IMR-90 (cell line): ENCODE data around the gene UBE2C. TPM values are rescaled to one million over a fixed set of nuclear protein-coding genes. Genes with fewer than 3 reads are reported as not detected.

ENCODE experiments used
- ATAC-seq: fragments of 200-7000 bp; cut with Tn5 transposase; 2 replicates; pipeline ENCODE4 v1.9.1; 2020; ENCODE audit warnings: low read depth, mild to moderate bottlenecking, moderate library complexity
- BruUV-seq: library from RNA; stranded (reverse); fragments of 400-500 nt; replicated peaks from 2 replicates; lab custom pipeline; 2021; lab: Mats Ljungman, UMichigan
- CTCF ChIA-PET: fragments of 300-600 bp; formaldehyde crosslinking; extraction: SDS; loops from one replicate; lab custom pipeline; 2021; ENCODE audit warnings: antibody characterized with exemption; lab: Yijun Ruan, JAX
- POLR2A ChIA-PET: fragments of 300-600 bp; sonication (Branson Sonifier 250); formaldehyde crosslinking; loops from one replicate; lab custom pipeline; 2022; ENCODE audit warnings: antibody characterized with exemption; ENCODE audit not compliant: unreplicated experiment; lab: Charles Lee
- DNase-seq: peaks from one replicate; pipeline ENCODE4 v3.0.0; 2013
- H2AFZ ChIP-seq: replicated peaks from 2 replicates; pipeline ENCODE3; 2013; ENCODE audit warnings: low read length, mild to moderate bottlenecking; ENCODE audit not compliant: poor library complexity
- H2AK5ac ChIP-seq: 2 replicates; pipeline ENCODE4 v1.6.1; 2013; ENCODE audit warnings: low read depth, low read length, inconsistent platforms
- H2AK9ac ChIP-seq: replicated peaks from 2 replicates; pipeline ENCODE3; 2013; ENCODE audit warnings: mild to moderate bottlenecking, low read depth, low read length, moderate library complexity; ENCODE audit not compliant: poor library complexity
- H2BK120ac ChIP-seq: 2 replicates; pipeline ENCODE4 v1.6.1; 2013; ENCODE audit warnings: low read depth, low read length, inconsistent platforms
- H2BK15ac ChIP-seq: 3 replicates; pipeline ENCODE4 v1.6.1; 2013; ENCODE audit warnings: low read depth, low read length, inconsistent platforms
- H2BK20ac ChIP-seq: 2 replicates; pipeline ENCODE4 v1.6.1; 2013; ENCODE audit warnings: low read depth, mild to moderate bottlenecking, inconsistent platforms, low read length, moderate library complexity
- H2BK5ac ChIP-seq: 2 replicates; pipeline ENCODE4 v1.6.1; 2013; ENCODE audit warnings: mild to moderate bottlenecking, low read depth, low read length, inconsistent platforms; ENCODE audit not compliant: poor library complexity, severe bottlenecking
- H3K14ac ChIP-seq: replicated peaks from 2 replicates; pipeline ENCODE4 v1.6.1; 2013; ENCODE audit warnings: low read depth, low read length, inconsistent platforms
- H3K18ac ChIP-seq: 2 replicates; pipeline ENCODE4 v1.6.1; 2013; ENCODE audit warnings: low read depth, low read length, control low read depth
- H3K23ac ChIP-seq: 2 replicates; pipeline ENCODE4 v1.6.1; 2013; ENCODE audit warnings: low read depth, low read length, inconsistent platforms
- H3K27ac ChIP-seq: 2 replicates; pipeline ENCODE4 v1.5.1; 2013; ENCODE audit warnings: mild to moderate bottlenecking, control low read depth, low read length; ENCODE audit not compliant: insufficient read depth
- H3K27me3 ChIP-seq: 2 replicates; pipeline ENCODE4 v1.6.1; 2013; ENCODE audit warnings: low read length; ENCODE audit not compliant: control insufficient read depth, insufficient read depth
- H3K36me3 ChIP-seq: 2 replicates; pipeline ENCODE4 v1.6.1; 2013; ENCODE audit warnings: low read length, mixed read lengths; ENCODE audit not compliant: control insufficient read depth, insufficient read depth
- H3K4ac ChIP-seq: 2 replicates; pipeline ENCODE4 v1.6.1; 2013; ENCODE audit warnings: low read depth, low read length, inconsistent platforms
- H3K4me1 ChIP-seq: 2 replicates; pipeline ENCODE4 v1.6.1; 2013; ENCODE audit warnings: low read length, mixed read lengths; ENCODE audit not compliant: control insufficient read depth, insufficient read depth
- H3K4me2 ChIP-seq: 2 replicates; pipeline ENCODE4 v1.6.1; 2013; ENCODE audit warnings: low read depth, mild to moderate bottlenecking, control low read depth, low read length, moderate library complexity
- H3K4me3 ChIP-seq: 2 replicates; pipeline ENCODE4 v1.5.1; 2013; ENCODE audit warnings: low read depth, mild to moderate bottlenecking, control low read depth, low read length, moderate library complexity; ENCODE audit not compliant: insufficient read depth
- H3K56ac ChIP-seq: 2 replicates; pipeline ENCODE4 v1.6.1; 2013; ENCODE audit warnings: low read length, inconsistent platforms; ENCODE audit not compliant: insufficient read depth; ENCODE audit errors: extremely low read depth
- H3K79me1 ChIP-seq, 2 experiments: 2 replicates each; pipeline ENCODE4 v1.6.1; 2013; ENCODE audit warnings: low read length in 2 of 2, inconsistent platforms in 1 of 2, low read depth in 1 of 2
- H3K9ac ChIP-seq: 2 replicates; pipeline ENCODE4 v1.6.1; 2013; ENCODE audit warnings: low read depth, low read length, control low read depth
- H3K9me1 ChIP-seq: 2 replicates; pipeline ENCODE4 v1.6.1; 2013; ENCODE audit warnings: low read length, inconsistent platforms; ENCODE audit not compliant: insufficient read depth
- H3K9me3 ChIP-seq: 2 replicates; pipeline ENCODE4 v1.6.1; 2013; ENCODE audit warnings: low read length; ENCODE audit not compliant: control insufficient read depth, insufficient read depth
- H4K20me1 ChIP-seq: 2 replicates; pipeline ENCODE4 v1.6.1; 2013; ENCODE audit warnings: low read length, inconsistent platforms; ENCODE audit not compliant: insufficient read depth
- H4K5ac ChIP-seq: 2 replicates; pipeline ENCODE4 v1.6.1; 2013; ENCODE audit warnings: mild to moderate bottlenecking, low read depth, low read length, control low read depth
- H4K8ac ChIP-seq, 2 experiments: 2 replicates each; pipeline ENCODE4 v1.6.1; 2013; ENCODE audit warnings: low read depth in 2 of 2, low read length in 2 of 2, control low read depth in 1 of 2, inconsistent platforms in 1 of 2
- H4K91ac ChIP-seq: 2 replicates; pipeline ENCODE4 v1.6.1; 2013; ENCODE audit warnings: low read depth, low read length, inconsistent platforms; ENCODE audit not compliant: insufficient read depth
- CHD1 ChIP-seq: IDR thresholded peaks from 2 replicates; pipeline ENCODE4 v1.6.1; 2012; ENCODE audit warnings: low read depth, low read length, improper control_type of control experiment
- MAFK ChIP-seq: IDR thresholded peaks from 2 replicates; pipeline ENCODE4 v1.6.1; 2012; ENCODE audit warnings: low read depth, low read length, improper control_type of control experiment
- RAD21 ChIP-seq: IDR thresholded peaks from 2 replicates; pipeline ENCODE4 v1.6.1; 2012; ENCODE audit warnings: low read length, improper control_type of control experiment
- RCOR1 ChIP-seq: IDR thresholded peaks from 2 replicates; pipeline ENCODE4 v1.6.1; 2012; ENCODE audit warnings: mild to moderate bottlenecking, low read length, improper control_type of control experiment; ENCODE audit not compliant: insufficient replicate concordance
- SMC3 ChIP-seq: fragments of 150-350 bp; IDR thresholded peaks from 2 replicates; pipeline ENCODE4 v1.6.1; 2016; ENCODE audit warnings: low read depth, mild to moderate bottlenecking, antibody characterized with exemption, low read length, moderate library complexity
- WGBS, 2 experiments: methylation state at CpG; one replicate each; pipeline versions ENCODE4 v1.1.5 to v1.1.7; 2013; ENCODE audit warnings: missing lambda C conversion rate in 2 of 2; ENCODE audit not compliant: insufficient read length in 1 of 2; ENCODE audit errors: extremely low coverage in 2 of 2; 5-methylcytosine and 5-hydroxymethylcytosine counted together
- dilution Hi-C: fragments of 300-500 bp; cut with HindIII; formaldehyde crosslinking; loops from one replicate; pipeline ENCODE4 v1.14.3; 2018; ENCODE audit warnings: low sequenced_read_pairs; ENCODE audit not compliant: unreplicated experiment
- in situ Hi-C: fragments of 300-500 bp; cut with MboI; formaldehyde crosslinking; loops from 3 replicates; pipeline ENCODE4 v1.14.3; 2019; ENCODE audit warnings: low sequenced_read_pairs, inconsistent platforms, mixed read lengths
- intact Hi-C: fragments of 100-400 bp; cut with micrococcal nuclease; formaldehyde crosslinking; loops from 2 replicates; pipeline ENCODE4 v1.10.0; 2022
- polyA plus RNA-seq, 3 experiments: library from polyadenylated mRNA; depleted of rRNA; stranded (reverse); fragments of >200 nt; gene quantifications; 2 replicates each; pipeline ENCODE4 v1.2.3, GENCODE V29; 2012; ENCODE audit warnings: low replicate concordance in 1 of 3
- total RNA-seq: library from RNA; depleted of rRNA; stranded (reverse); fragments of >200 nt; gene quantifications from 2 replicates; pipeline ENCODE4 v1.2.3, GENCODE V29; 2012
- TF ChIP-seq, protein P1 (sequence below): conservative IDR thresholded peaks from 2 replicates; pipeline ENCODE4 v1.5.1; 2012; ENCODE audit warnings: mild to moderate bottlenecking, low read depth, low read length, improper control_type of control experiment

The UBE2C gene
- total and polyA plus RNA-seq, 2 of the 4 experiments (the other 2 are of a cell fraction) = 43.4 to 120 TPM

DNA sequence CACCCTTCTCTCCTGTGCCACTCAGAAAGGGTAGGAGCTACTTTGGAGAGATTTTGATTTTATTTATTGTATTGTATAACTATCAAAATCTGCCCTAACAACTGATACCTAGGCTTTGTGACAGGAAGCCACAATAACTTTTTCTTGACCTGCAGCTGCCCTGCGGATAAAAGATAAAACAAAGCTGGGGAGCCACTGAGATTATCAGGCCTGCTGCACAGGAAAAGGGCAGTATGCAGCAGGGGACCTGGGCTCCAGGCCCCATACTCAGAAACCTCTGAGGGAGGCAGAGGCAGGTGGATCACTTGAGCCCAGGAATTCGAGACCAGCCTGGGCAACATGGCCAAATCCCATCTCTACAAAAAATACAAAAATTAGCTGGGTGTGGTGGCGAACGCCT lies 20.2 kb downstream of the UBE2C start:
- ATAC-seq (no peak), DNase-seq (no peak)
- H4K5ac ChIP-seq = peak overlapping the region; percentile 78; the same call in 1 of the 2 replicates
- peaks cover 15 to 27% of the 10 kb centered on the region in 2 experiments for H3K79me1 ChIP-seq
- H2BK5ac ChIP-seq = no peak overlapping the region
- H3K4me2 ChIP-seq = peak overlapping the region; percentile 75; the same call in 1 of the 2 replicates
- WGBS, 2 experiments = 100% methylated on average over 1 of the region's 4 CpGs; no CpG with 5 or more reads in 1 of the 2 experiments
- dilution Hi-C loops = no loop called here
- no peak overlapping the region for H3K4me3 ChIP-seq
- H3K4me1 ChIP-seq = peaks cover 20% of the 10 kb centered on the region
- H3K4ac ChIP-seq = peak overlapping the region; percentile 81; the same call in 1 of the 2 replicates
- intact Hi-C loops = loop anchor here (10.0 kb wide), 1 partner anchor 102 kb away; the partner anchor contains the start of gene PCIF1
- no peaks in the 10 kb centered on the region for H3K27me3 ChIP-seq
- H2BK20ac ChIP-seq = no peak overlapping the region
- H3K56ac ChIP-seq = no peak overlapping the region
- H3K36me3 ChIP-seq = peaks cover 9% of the 10 kb centered on the region
- peak overlapping the region; percentile 62; the same call in 1 of the 2 replicates for H3K9ac ChIP-seq
- H2BK120ac ChIP-seq = no peak overlapping the region
- H3K23ac ChIP-seq = no peak overlapping the region
- H3K9me1 ChIP-seq = peaks cover 17% of the 10 kb centered on the region
- peak overlapping the region; percentile 3; the same call in 1 of the 3 replicates for H2BK15ac ChIP-seq
- ChIA-PET POLR2A (no interaction called here), CTCF (no interaction called here)
- H4K8ac ChIP-seq = peak overlapping the region; percentile 68 to 96
- no peaks in the 10 kb centered on the region for H3K9me3 ChIP-seq
- TF ChIP-seq RCOR1 (no peak), MAFK (no peak), SMC3 (no peak), RAD21 (no peak), CHD1 (no peak)
- TF ChIP-seq, protein P1, sequence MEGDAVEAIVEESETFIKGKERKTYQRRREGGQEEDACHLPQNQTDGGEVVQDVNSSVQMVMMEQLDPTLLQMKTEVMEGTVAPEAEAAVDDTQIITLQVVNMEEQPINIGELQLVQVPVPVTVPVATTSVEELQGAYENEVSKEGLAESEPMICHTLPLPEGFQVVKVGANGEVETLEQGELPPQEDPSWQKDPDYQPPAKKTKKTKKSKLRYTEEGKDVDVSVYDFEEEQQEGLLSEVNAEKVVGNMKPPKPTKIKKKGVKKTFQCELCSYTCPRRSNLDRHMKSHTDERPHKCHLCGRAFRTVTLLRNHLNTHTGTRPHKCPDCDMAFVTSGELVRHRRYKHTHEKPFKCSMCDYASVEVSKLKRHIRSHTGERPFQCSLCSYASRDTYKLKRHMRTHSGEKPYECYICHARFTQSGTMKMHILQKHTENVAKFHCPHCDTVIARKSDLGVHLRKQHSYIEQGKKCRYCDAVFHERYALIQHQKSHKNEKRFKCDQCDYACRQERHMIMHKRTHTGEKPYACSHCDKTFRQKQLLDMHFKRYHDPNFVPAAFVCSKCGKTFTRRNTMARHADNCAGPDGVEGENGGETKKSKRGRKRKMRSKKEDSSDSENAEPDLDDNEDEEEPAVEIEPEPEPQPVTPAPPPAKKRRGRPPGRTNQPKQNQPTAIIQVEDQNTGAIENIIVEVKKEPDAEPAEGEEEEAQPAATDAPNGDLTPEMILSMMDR = no peak
- H2AK5ac ChIP-seq = no peak overlapping the region
- H3K18ac ChIP-seq = peak overlapping the region; percentile 67; the same call in 1 of the 2 replicates
- no peaks in the 10 kb centered on the region for H4K20me1 ChIP-seq
- no peak overlapping the region for H2AFZ ChIP-seq
- in situ Hi-C loops = no loop called here
- H3K27ac ChIP-seq = peak overlapping the region; percentile 62; the same call in 1 of the 2 replicates
- H3K14ac ChIP-seq = no peak overlapping the region; the same call in 1 of the 2 replicates
- peak overlapping the region; percentile 7 for H2AK9ac ChIP-seq
- BruUV-seq = no TSS peak
- peak overlapping the region; percentile 88; the same call in 1 of the 2 replicates for H4K91ac ChIP-seq
